HCT116 (cell line): ENCODE data around the gene PASD1. TPM values are rescaled to one million over a fixed set of nuclear protein-coding genes. Genes with fewer than 3 reads are reported as not detected.

Source experiments
- ATAC-seq: fragments of 200-7000 bp; cut with Tn5 transposase; 2 replicates; pipeline ENCODE4 v1.9.1; 2020; ENCODE audit warnings: mild to moderate bottlenecking, moderate library complexity
- BruUV-seq: library from RNA; stranded (reverse); fragments of 400-500 nt; replicated peaks from 2 replicates; lab custom pipeline; 2021; lab: Mats Ljungman, UMichigan
- CTCF ChIA-PET: fragments of 300-600 bp; sonication (Branson Sonifier 250); formaldehyde crosslinking; loops from one replicate; lab custom pipeline; 2021; ENCODE audit warnings: antibody characterized with exemption; lab: Charles Lee
- POLR2A ChIA-PET: fragments of 300-600, 350-600 bp; sonication (Branson Sonifier 250); formaldehyde crosslinking; loops from one replicate; lab custom pipeline; 2021; ENCODE audit warnings: antibody characterized with exemption; lab: Charles Lee
- RAD21 ChIA-PET, 2 experiments: fragments of 300-600 bp; sonication (Branson Sonifier 250); formaldehyde crosslinking; loops; one replicate each; lab custom pipeline; 2023; ENCODE audit warnings: low total read pairs in 2 of 2; ENCODE audit not compliant: uncharacterized antibody in 2 of 2, unreplicated experiment in 2 of 2, low non-redundant PET in 1 of 2; lab: Charles Lee
- DNase-seq: peaks from one replicate; pipeline ENCODE4 v3.0.0-alpha.2; 2010; ENCODE audit warnings: low read depth, low spot score
- H2AFZ ChIP-seq: fragments of 200-600 bp; shearing (Covaris generic), sonication (generic); 2 replicates; pipeline ENCODE4 v1.6.1; 2017; ENCODE audit warnings: low read depth, mixed run types, mixed read lengths, antibody characterized with exemption, low read length; ENCODE audit not compliant: poor library complexity, severe bottlenecking
- H3K27ac ChIP-seq: 2 replicates; pipeline ENCODE4 v1.5.1; 2012; ENCODE audit warnings: low read depth, low read length
- H3K27me3 ChIP-seq: fragments of 200-600 bp; sonication (generic); 2 replicates; pipeline ENCODE4 v1.6.1; 2016; ENCODE audit warnings: mixed run types, low read length, mixed read lengths; ENCODE audit not compliant: insufficient read depth
- H3K36me3 ChIP-seq, 2 experiments: fragments of 200-500 bp in 1 of 2; fragments of 200-600 bp in 1 of 2; sonication (Bioruptor generic) in 1 of 2; sonication (generic) in 1 of 2; 2 replicates each; pipeline versions ENCODE4 v1.5.1 to v1.6.1; 2014 to 2016; ENCODE audit warnings: low read length in 2 of 2, inconsistent platforms in 1 of 2, mixed read lengths in 1 of 2, mixed run types in 1 of 2; ENCODE audit not compliant: insufficient read depth in 2 of 2, control insufficient read depth in 1 of 2
- H3K4me1 ChIP-seq, 2 experiments: fragments of 200-600 bp in 1 of 2; sonication (generic) in 1 of 2; 2 replicates each; pipeline versions ENCODE4 v1.5.1 to v1.6.1; 2012 to 2017; ENCODE audit warnings: low read length in 2 of 2, inconsistent platforms in 1 of 2, mild to moderate bottlenecking in 1 of 2, mixed read lengths in 1 of 2, mixed run types in 1 of 2, moderate library complexity in 1 of 2; ENCODE audit not compliant: insufficient read depth in 2 of 2, control insufficient read depth in 1 of 2
- H3K4me2 ChIP-seq: fragments of 200-600 bp; sonication (generic); 2 replicates; pipeline ENCODE4 v1.6.1; 2017; ENCODE audit warnings: mixed run types, low read length, mixed read lengths
- H3K4me3 ChIP-seq, 2 experiments: fragments of 200-600 bp in 1 of 2; sonication (generic) in 1 of 2; replicated peaks in 1 of 2; 2 replicates each; pipeline ENCODE4 v1.5.1; 2011 to 2016; ENCODE audit warnings: low read length in 2 of 2, control low read depth in 1 of 2, low read depth in 1 of 2, mild to moderate bottlenecking in 1 of 2, mixed read lengths in 1 of 2, mixed run types in 1 of 2
- H3K79me2 ChIP-seq: fragments of 200-600 bp; sonication (generic); 2 replicates; pipeline ENCODE4 v1.6.1; 2017; ENCODE audit warnings: mild to moderate bottlenecking, mixed run types, low read length, moderate library complexity, mixed read lengths; ENCODE audit not compliant: insufficient read depth
- H3K9ac ChIP-seq: fragments of 200-600 bp; sonication (generic); 2 replicates; pipeline ENCODE4 v1.6.1; 2016; ENCODE audit warnings: low read length, mixed read lengths
- H3K9me2 ChIP-seq: fragments of 200-600 bp; sonication (generic), shearing (Covaris generic); 2 replicates; pipeline ENCODE4 v1.6.1; 2017; ENCODE audit warnings: mixed run types, mild to moderate bottlenecking, moderate library complexity; ENCODE audit not compliant: insufficient read depth
- H3K9me3 ChIP-seq, 2 experiments: fragments of 200-500 bp in 1 of 2; fragments of 200-600 bp in 1 of 2; sonication (Bioruptor generic) in 1 of 2; sonication (generic) in 1 of 2; 2 replicates each; pipeline ENCODE4 v1.6.1; 2014 to 2017; ENCODE audit warnings: low read length in 2 of 2, mixed read lengths in 2 of 2, inconsistent platforms in 1 of 2, low read depth in 1 of 2, mild to moderate bottlenecking in 1 of 2, mixed run types in 1 of 2, moderate library complexity in 1 of 2; ENCODE audit not compliant: control insufficient read depth in 1 of 2, insufficient read depth in 1 of 2
- H4K20me1 ChIP-seq: fragments of 200-600 bp; sonication (generic), shearing (Covaris generic); 2 replicates; pipeline ENCODE4 v1.6.1; 2017; ENCODE audit warnings: mixed run types, mild to moderate bottlenecking, moderate library complexity; ENCODE audit not compliant: insufficient read depth
- EGR1 ChIP-seq: IDR thresholded peaks from 2 replicates; pipeline ENCODE4 v1.6.1; 2012; ENCODE audit warnings: low read depth
- POLR2AphosphoS5 ChIP-seq: IDR thresholded peaks from 2 replicates; pipeline ENCODE4 v1.6.1; 2011; ENCODE audit warnings: mild to moderate bottlenecking, low read depth, low read length, moderate library complexity
- RAD21 ChIP-seq: IDR thresholded peaks from 2 replicates; pipeline ENCODE4 v1.6.1; 2012; ENCODE audit warnings: low read depth, mild to moderate bottlenecking
- SP1 ChIP-seq: IDR thresholded peaks from 2 replicates; pipeline ENCODE4 v1.6.1; 2012; ENCODE audit warnings: low read depth
- TCF7L2 ChIP-seq: IDR thresholded peaks from 2 replicates; pipeline ENCODE4 v1.7.0; 2011; ENCODE audit warnings: borderline replicate concordance, inconsistent platforms; ENCODE audit not compliant: insufficient read depth, insufficient read length; ENCODE audit errors: extremely low read depth
- ZNF274 ChIP-seq: fragments of 200-500 bp; sonication (Bioruptor generic); IDR thresholded peaks from 2 replicates; pipeline ENCODE4 v1.6.1; 2014; ENCODE audit warnings: mild to moderate bottlenecking, low read depth, low read length, inconsistent platforms
- intact Hi-C: fragments of 100-400 bp; cut with micrococcal nuclease; formaldehyde crosslinking; loops from 2 replicates; pipeline ENCODE4 v1.10.0; 2022
- total RNA-seq: library from RNA; stranded (reverse); gene quantifications from one replicate; pipeline ENCODE4 v1.2.1, GENCODE V29; 2021; ENCODE audit not compliant: unreplicated experiment
- TF ChIP-seq, protein P1 (sequence below), 3 experiments: fragments of 200-600 bp in 1 of 3; sonication (generic) in 1 of 3; IDR thresholded peaks in 2 of 3; conservative IDR thresholded peaks in 1 of 3; 2 replicates each; pipeline ENCODE4 v1.5.1; 2012 to 2017; ENCODE audit warnings: low read depth in 2 of 3, low read length in 2 of 3, antibody characterized with exemption in 1 of 3, borderline replicate concordance in 1 of 3, control low read depth in 1 of 3, mild to moderate bottlenecking in 1 of 3, mixed read lengths in 1 of 3, mixed run types in 1 of 3, moderate library complexity in 1 of 3; ENCODE audit not compliant: insufficient read depth in 1 of 3

PASD1 gene
- total RNA-seq, 1 experiment from 2014 or later: not detected

DNA sequence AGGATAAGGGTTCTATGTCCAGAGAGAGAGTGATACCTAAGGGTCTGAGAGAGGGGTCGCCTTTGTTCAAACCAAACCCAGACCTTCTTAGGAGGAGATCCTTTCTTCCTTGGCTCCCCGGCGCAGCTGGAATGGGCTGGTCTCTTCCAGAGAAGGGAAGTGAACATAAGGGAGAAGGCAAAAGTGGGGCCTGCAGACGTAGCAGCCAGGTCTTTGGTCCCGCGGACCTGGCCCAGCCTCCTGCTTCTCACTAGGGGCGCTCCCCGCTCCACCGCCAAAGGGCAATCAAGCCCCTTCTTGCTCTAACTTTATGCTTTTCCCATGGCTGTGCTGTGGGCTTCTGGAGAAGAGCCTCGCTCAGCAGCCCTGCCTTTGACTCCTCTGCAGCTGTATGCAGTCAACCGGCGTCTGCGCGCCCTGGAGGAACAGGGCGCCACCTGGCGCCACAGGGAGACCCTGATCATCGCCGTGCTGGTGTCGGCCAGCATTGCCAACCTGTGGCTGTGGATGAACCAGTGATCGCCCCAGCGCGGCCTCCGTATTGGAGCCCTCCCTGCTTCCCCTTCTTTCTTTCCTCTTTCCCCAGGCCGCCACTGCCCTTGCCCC is 158.9 kb downstream of the PASD1 start:
- no peaks in the 10 kb centered on the region for H3K79me2 ChIP-seq
- intact Hi-C loops: loop anchor here (1.0 kb wide), 2 partner anchors 217 to 569 kb away; no protein-coding TSS in a partner anchor
- no peak overlapping the region for H3K9ac ChIP-seq
- no peak overlapping the region for H3K4me3 ChIP-seq
- BruUV-seq: no TSS peak
- H3K27me3 ChIP-seq: no peaks in the 10 kb centered on the region
- no peaks in the 10 kb centered on the region for H3K9me2 ChIP-seq
- H4K20me1 ChIP-seq: no peaks in the 10 kb centered on the region
- CTCF ChIA-PET: interaction anchor here (0.6 to 1.5 kb wide), 2 partner anchors 10 to 910 kb away, joined by 3 read pairs; no protein-coding TSS in a partner anchor
- no peak overlapping the region for H3K4me2 ChIP-seq
- RAD21 ChIA-PET: no interaction called here
- H3K9me3 ChIP-seq: no peaks in the 10 kb centered on the region
- DNase-seq: peak; percentile 2
- POLR2A ChIA-PET: no interaction called here
- peak; percentile 99 for ATAC-seq
- TF ChIP-seq POLR2AphosphoS5: no peak
- TF ChIP-seq TCF7L2: no peak
- TF ChIP-seq RAD21: peak; percentile 41
- TF ChIP-seq EGR1: no peak
- no peak for TF ChIP-seq SP1
- TF ChIP-seq, protein P1, sequence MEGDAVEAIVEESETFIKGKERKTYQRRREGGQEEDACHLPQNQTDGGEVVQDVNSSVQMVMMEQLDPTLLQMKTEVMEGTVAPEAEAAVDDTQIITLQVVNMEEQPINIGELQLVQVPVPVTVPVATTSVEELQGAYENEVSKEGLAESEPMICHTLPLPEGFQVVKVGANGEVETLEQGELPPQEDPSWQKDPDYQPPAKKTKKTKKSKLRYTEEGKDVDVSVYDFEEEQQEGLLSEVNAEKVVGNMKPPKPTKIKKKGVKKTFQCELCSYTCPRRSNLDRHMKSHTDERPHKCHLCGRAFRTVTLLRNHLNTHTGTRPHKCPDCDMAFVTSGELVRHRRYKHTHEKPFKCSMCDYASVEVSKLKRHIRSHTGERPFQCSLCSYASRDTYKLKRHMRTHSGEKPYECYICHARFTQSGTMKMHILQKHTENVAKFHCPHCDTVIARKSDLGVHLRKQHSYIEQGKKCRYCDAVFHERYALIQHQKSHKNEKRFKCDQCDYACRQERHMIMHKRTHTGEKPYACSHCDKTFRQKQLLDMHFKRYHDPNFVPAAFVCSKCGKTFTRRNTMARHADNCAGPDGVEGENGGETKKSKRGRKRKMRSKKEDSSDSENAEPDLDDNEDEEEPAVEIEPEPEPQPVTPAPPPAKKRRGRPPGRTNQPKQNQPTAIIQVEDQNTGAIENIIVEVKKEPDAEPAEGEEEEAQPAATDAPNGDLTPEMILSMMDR (IDR thresholded peaks at IDR 0.05 in 2 of 3, conservative IDR thresholded peaks at IDR 0.05 in 1 of 3; ENCODE audit: borderline replicate concordance in 1 of 3, insufficient read depth in 1 of 3, low read depth in 2 of 3, low read length in 2 of 3): peak; percentile 25 to 54 (median 48); a peak in 5 of 6 replicates
- no peak for TF ChIP-seq ZNF274
- H2AFZ ChIP-seq: no peak overlapping the region
- H3K4me1 ChIP-seq: no peaks in the 10 kb centered on the region
- H3K27ac ChIP-seq: no peak overlapping the region
- H3K36me3 ChIP-seq: no peaks in the 10 kb centered on the region
